ENCODE results near the gene GEMIN5. TPM values are rescaled to one million over a fixed set of nuclear protein-coding genes. Genes with fewer than 3 reads are reported as not detected.

The GEMIN5 gene
- total and polyA plus RNA-seq, 2 of the 8 experiments (the other 6 are each of a cell fraction or from before 2014, with no cell fraction given) = 12.8 to 47.0 TPM

- H3K4ac ChIP-seq (replicated peaks; ENCODE audit: insufficient read length, low read depth, low read length) = no peak overlapping the region
- H2AK5ac ChIP-seq (ENCODE audit: low read depth, low read length) = no peak overlapping the region
- H3K56ac ChIP-seq (replicated peaks; ENCODE audit: insufficient read length, low read depth, low read length) = no peak overlapping the region
- peaks cover 4 to 52% of the 10 kb centered on the region in 2 experiments; a peak in 3 of 4 replicates for H3K79me2 ChIP-seq (ENCODE audit: control insufficient read depth in 1 of 2, insufficient read depth in 2 of 2, low read length in 2 of 2)
- DNase-seq (ENCODE audit: low read depth in 1 of 2, low spot score in 2 of 2) = no peak
- no peak overlapping the region; a peak in 1 of 7 replicates for H3K9ac ChIP-seq (replicated peaks in 1 of 4; ENCODE audit: extremely low read depth in 1 of 4, low read depth in 3 of 4, low read length in 3 of 4)
- peaks cover 2 to 3% of the 10 kb centered on the region in 2 experiments for H4K20me1 ChIP-seq (replicated peaks in 1 of 2; ENCODE audit: control insufficient read depth in 1 of 2, insufficient read depth in 2 of 2, low read length in 2 of 2)
- H3K23me2 ChIP-seq (ENCODE audit: low read depth, low read length) = peaks cover 7% of the 10 kb centered on the region; the same call in 1 of the 2 replicates
- H2BK12ac ChIP-seq (ENCODE audit: low read depth, low read length) = no peak overlapping the region
- no peak overlapping the region for H4K8ac ChIP-seq (ENCODE audit: extremely low read depth, insufficient read depth, low read length)
- H2BK5ac ChIP-seq (ENCODE audit: low read depth, low read length) = no peak overlapping the region
- H3K27me3 ChIP-seq (replicated peaks in 1 of 4; ENCODE audit: control insufficient read depth in 3 of 4, extremely low read depth in 1 of 4, insufficient read depth in 3 of 4, low read length in 3 of 4) = no peaks in the 10 kb centered on the region
- H3K4me3 ChIP-seq (ENCODE audit: extremely low read depth in 1 of 4, insufficient read depth in 2 of 4, low read depth in 3 of 4, low read length in 4 of 4) = no peak overlapping the region
- peaks cover 2% of the 10 kb centered on the region for H3K79me1 ChIP-seq (ENCODE audit: low read depth, low read length)
- H3K4me1 ChIP-seq (replicated peaks in 1 of 4; ENCODE audit: control insufficient read depth in 3 of 4, insufficient read depth in 4 of 4, low read length in 3 of 4) = peaks cover 0 to 4% (median 0%) of the 10 kb centered on the region in 4 experiments; a peak in 4 of 7 replicates
- H2AFZ ChIP-seq (ENCODE audit: low read length) = no peak overlapping the region
- no peak overlapping the region for H3K23ac ChIP-seq (ENCODE audit: insufficient read length)
- no peak overlapping the region for H4K5ac ChIP-seq (ENCODE audit: insufficient read length, low read depth, low read length)
- no peak overlapping the region for H2BK15ac ChIP-seq (ENCODE audit: low read length)
- H4K91ac ChIP-seq (replicated peaks; ENCODE audit: insufficient read length, low read length) = no peak overlapping the region
- no peak overlapping the region for H3K4me2 ChIP-seq (ENCODE audit: insufficient read depth in 1 of 2, low read depth in 2 of 2, low read length in 2 of 2)
- H3K9me3 ChIP-seq (ENCODE audit: insufficient read depth in 2 of 2, low read depth in 1 of 2, low read length in 1 of 2) = 0 out of 4 replicates have a peak, but pooled peaks cover 0 to 2% of the 10 kb centered on the region in 2 experiments
- no peak overlapping the region for H2BK120ac ChIP-seq (replicated peaks; ENCODE audit: low read depth, low read length)
- FAIRE-seq = no peak
- H3K18ac ChIP-seq (ENCODE audit: extremely low read depth, low read length) = no peak overlapping the region
- no peak overlapping the region for H2BK20ac ChIP-seq (ENCODE audit: low read length)
- no peak overlapping the region for H3K14ac ChIP-seq (ENCODE audit: insufficient read length)
- no peak overlapping the region for H3K27ac ChIP-seq (ENCODE audit: low read depth, low read length)
- ChIA-PET CTCF (ENCODE audit: partially characterized antibody) (interaction anchor here (0.6 to 4.9 kb wide), 17 partner anchors 8 to 200 kb away, joined by 3 to 40 read pairs (median 6); no protein-coding TSS in a partner anchor), POLR2A (ENCODE audit: partially characterized antibody) (no interaction called here)
- no peaks in the 10 kb centered on the region; a peak in 1 of 8 replicates for H3K36me3 ChIP-seq (ENCODE audit: control insufficient read depth in 2 of 4, insufficient read depth in 4 of 4, low read length in 3 of 4)
- TF ChIP-seq SUZ12 (IDR thresholded peaks at IDR 0.05; ENCODE audit: low read length) = no peak
- TF ChIP-seq, protein P1, sequence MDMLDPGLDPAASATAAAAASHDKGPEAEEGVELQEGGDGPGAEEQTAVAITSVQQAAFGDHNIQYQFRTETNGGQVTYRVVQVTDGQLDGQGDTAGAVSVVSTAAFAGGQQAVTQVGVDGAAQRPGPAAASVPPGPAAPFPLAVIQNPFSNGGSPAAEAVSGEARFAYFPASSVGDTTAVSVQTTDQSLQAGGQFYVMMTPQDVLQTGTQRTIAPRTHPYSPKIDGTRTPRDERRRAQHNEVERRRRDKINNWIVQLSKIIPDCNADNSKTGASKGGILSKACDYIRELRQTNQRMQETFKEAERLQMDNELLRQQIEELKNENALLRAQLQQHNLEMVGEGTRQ (IDR thresholded peaks at IDR 0.05; ENCODE audit: low read length) = no peak
- TF ChIP-seq CEBPB (IDR thresholded peaks at IDR 0.05; ENCODE audit: low read depth, low read length) = no peak
- TF ChIP-seq RBBP5 (IDR thresholded peaks at IDR 0.05; ENCODE audit: borderline replicate concordance, low read depth, low read length) = no peak
- no peak for TF ChIP-seq ATF2 (IDR thresholded peaks at IDR 0.05; ENCODE audit: low read length)
- no peak for TF ChIP-seq MAFK (IDR thresholded peaks at IDR 0.05; ENCODE audit: low read depth, low read length)
- no peak for TF ChIP-seq HDAC6 (IDR thresholded peaks at IDR 0.05; ENCODE audit: low read depth, low read length)
- no peak for TF ChIP-seq ATF3 (IDR thresholded peaks at IDR 0.05; ENCODE audit: insufficient read depth, low read depth, low read length)
- no peak for TF ChIP-seq PHF8 (conservative IDR thresholded peaks at IDR 0.05; ENCODE audit: low read depth, low read length)
- no peak for TF ChIP-seq POLR2A (IDR thresholded peaks at IDR 0.05; ENCODE audit: control extremely low read depth in 1 of 2, low read depth in 2 of 2, low read length in 2 of 2)
- no peak for TF ChIP-seq POU5F1 (IDR thresholded peaks at IDR 0.05; ENCODE audit: low read depth, low read length)
- TF ChIP-seq GABPA (IDR thresholded peaks at IDR 0.05; ENCODE audit: borderline replicate concordance, insufficient read depth, low read length) = no peak
These were observed 6.7 kb upstream of the GEMIN5 start for GRCh38 chr5:154944716-154945115.

Measured in H1 (cell line).